Activated T-cell treated with anti-CD3 and anti-CD28 coated beads, Interleukin-2, amount 50 U/mL, for 1 hour (primary cell): ENCODE results near the gene SEPTIN12.

Experiments used
- DNase-seq: peaks from one replicate; pipeline ENCODE4 v3.0.0-alpha.2; 2020

SEPTIN12 gene

DNA sequence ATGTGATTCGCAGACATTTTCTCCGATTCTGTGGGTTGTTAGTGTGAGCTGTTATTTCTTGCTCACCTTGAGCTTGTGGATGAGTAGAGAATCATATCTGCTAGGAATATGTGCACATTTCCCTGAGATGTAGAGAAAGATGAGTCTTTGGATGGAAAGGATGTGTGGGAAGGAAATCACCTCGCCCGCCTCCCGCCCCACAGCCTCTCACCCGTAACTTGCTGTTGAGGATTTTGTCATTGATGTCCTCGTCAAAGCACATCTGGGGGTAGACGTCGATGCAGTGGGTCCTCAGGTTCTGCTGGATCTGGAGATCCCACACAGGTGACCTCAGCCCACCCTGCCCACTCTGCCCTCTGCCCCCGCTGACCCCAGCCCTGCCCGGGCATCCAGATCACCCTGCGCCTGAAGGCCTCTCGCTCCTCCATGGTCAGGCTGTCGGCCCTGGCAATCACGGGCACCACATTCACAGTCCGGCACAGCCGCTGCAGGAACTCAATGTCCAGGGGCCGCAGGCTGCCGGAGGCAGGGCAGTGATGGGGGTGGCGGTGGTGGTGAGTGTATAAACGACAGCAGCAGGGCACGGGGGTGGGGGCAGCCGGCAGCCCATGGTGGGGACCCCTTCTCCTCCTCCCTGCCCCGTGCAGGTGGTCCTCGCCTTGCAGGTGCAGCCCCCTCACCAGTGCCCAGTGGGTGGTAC lies 4.7 kb downstream of the SEPTIN12 start:
- no peak for DNase-seq

DNA sequence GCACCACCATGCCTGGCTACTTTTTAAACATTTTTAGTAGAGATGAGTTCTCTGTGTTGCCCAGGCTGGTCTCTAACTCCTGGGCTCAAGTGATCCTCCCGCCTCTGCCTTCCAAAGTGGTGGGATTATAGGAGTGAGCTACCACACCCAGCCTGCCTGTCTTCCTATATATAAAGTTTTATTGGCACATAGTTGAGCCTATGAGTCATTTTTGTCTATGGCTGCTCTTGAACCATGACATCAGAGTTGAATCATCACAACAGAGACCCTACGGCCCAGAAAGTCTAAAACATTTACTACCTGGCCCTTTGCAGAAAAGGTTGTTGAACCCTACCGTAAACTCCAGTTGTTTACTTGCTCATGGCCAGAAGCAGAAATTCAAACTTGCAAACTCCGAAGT lies 7.9 kb downstream of the SEPTIN12 start:
- no peak for DNase-seq

DNA sequence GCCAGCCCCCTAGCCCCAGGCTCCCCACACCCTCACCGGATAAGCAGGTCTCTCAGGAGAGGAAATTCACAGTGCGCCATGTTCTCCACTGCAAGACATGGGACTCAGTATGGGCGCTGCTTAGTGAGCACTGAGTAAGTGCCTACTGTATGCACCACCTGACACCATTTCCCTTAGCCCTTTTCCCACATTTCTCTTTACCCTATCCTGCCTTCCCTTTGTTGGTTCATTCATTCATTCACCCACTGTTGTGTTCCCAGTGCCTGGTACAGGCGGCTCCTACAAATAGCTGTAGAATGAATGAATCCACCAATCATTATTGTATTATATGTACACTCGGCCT lies 10.1 kb downstream of the SEPTIN12 start:
- DNase-seq: no peak

DNA sequence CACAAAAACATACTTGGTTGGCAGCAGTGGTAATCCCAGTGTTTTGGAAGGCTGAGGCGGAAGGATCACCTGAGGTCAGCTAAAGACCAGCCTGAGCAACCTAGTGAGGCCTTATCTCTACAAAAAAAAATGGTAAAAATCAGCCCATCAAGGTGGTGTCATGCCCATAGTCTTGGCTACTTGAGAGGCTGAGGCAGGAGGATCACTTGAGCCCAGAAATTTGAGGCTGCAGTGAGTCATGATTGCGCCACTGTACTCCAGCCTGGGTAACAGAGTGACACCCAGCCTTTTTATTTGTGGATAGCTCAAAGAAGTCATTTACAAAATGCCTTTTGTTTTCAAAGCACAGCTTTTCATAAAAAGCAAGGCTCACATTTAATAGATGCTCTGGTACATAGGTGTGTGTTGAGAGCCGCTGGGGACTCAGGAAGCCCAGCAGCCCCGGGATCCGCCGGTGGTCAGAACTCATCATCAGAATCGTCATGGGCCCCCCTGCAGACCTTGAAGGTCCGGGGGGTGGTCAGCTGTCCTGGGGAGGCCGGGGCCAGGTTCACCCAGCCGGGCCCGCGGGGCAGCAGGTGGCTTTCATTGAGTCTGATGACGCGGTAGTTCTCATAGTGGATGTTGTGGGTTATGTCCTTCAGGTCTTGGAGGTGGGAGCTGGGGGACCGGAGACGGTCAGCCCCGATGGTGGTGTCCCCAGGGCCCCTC lies 10.7 kb downstream of the SEPTIN12 start:
- DNase-seq: no peak

DNA sequence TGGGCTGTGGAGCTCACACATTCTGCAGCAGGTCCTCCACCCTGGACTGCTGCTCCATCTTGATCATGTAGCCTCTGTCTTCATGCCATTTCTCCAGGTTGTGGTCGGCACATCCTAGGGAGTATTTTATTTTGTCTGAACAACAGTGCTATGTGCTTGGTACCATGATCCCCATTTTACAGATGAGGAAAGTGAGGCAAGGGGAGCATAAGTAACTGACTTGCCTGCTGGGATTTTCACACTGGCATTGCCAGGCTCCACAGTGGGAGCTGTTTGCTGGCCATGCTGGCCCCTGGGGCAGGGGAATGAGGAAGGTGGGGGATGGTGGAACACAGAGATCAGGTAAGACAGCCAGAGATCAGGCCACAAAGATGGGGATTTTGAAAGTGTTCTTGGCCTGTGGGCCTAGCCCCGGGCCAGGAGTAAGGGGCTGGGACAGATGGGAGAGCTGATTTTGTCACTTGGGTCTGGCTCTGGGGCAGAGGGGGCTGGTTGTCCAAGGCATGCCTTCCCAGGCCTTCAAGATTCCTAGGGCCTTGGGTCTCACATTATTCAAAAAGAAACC lies 11.9 kb downstream of the SEPTIN12 start:
- no peak for DNase-seq

DNA sequence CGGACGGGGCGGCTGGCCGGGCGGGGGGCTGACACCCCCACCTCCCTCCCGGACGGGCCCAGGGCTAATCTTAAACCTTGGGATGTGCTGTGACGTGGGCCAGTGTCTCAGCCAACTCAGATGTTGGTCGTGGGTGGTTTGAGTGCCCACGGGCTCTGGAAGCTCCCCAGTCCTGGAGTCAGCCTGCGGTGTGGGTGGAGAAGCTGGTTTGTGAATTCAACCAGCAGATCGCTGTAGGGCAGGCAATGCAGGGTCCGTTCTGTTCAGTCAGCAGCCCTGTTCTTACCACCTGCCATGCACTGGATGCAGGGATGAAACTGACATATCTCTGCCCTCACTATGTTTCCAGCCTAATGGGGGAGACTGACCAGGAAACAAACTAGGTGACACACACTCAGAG lies 13.1 kb downstream of the SEPTIN12 start:
- no peak for DNase-seq

DNA sequence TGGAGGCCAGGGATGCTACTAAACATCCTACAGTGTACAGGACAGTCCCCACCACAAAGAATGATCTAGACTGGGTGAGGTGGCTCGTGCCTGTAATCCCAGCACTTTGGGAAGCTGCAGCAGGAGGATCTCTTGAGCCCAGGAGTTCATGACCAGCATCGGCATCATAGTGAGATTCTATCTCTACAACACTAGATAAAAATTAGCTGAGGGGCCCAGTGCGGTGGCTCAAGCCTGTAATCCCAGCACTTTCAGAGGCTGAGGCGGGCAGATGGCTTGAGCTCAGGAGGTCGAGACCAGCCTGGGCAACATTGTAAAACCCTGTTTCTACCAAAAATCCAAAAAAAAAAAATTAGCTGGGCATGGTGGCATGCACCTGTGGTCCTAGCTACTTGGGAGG lies 15.8 kb downstream of the SEPTIN12 start:
- DNase-seq: no peak

DNA sequence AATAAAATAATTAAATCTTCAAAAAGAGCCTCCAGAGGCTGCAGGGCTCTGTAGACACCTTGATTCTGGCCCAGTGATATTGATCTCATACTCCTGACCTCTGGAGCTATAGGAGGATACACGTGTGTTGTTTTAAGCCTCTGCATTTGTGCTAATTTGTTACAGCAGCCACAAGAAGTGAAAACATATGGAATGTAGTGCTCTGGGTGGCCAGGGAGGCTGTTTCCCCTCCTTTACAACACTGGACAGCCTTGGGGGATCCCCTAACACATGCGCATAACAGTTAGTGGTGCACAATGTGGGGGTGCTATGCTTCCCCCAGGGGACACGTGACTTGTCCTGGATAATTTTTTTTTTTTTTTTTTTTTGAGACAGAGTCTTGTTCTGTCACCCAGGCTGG lies 16.5 kb downstream of the SEPTIN12 start:
- no peak for DNase-seq

DNA sequence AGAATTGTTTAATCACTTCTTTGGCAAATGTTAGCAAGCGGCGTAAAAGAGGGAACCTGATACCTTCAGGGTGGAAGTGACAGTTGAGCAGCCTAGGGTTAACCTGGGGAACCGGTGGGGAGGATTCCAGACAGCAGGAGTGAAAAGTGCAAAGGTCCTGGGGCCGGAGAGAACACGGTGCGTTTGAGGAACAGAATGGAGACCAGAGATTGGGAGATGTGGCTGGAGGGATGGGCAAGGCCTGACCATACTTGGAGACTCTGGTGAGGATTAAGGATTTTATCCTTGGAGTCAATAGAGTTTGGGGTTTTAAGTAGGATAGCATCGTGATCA lies 18.9 kb downstream of the SEPTIN12 start:
- DNase-seq: no peak

DNA sequence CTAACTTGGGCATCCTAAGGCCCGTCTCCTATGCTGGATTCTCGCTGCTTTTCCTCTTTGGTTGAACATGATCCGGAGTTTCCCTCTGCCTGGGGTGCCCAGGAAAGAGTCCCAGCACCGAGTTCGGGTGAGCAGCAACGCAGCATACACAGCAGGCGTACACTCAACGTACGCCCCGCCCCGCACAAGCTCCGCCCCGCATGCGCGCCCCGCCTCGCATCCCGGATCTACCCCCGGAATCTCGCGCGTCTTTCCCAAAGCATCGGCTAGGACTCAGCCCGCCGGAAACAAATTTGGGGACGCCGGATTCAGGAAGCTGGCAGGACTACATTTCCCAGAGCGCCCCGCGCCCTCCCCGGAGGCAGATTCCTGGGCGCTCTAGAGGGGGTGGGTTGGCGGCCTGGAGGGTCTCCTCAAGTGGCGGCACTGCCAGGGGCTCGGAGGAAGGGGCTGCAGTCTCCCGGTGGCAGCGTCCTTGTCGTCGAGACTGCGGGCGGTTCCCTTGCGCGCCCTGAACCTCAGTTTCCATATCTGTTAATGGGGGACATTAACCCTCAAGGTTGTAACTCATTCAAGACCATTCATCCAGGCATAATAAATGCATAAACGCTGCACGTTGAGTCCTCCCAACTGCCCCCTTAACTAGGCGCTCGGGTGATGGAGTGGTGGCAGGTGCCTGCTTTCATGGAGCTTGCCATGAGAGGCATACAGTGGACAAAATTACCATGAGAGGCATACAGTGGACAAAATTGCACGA lies 19.4 kb downstream of the SEPTIN12 start:
- DNase-seq: peak; percentile 83

DNA sequence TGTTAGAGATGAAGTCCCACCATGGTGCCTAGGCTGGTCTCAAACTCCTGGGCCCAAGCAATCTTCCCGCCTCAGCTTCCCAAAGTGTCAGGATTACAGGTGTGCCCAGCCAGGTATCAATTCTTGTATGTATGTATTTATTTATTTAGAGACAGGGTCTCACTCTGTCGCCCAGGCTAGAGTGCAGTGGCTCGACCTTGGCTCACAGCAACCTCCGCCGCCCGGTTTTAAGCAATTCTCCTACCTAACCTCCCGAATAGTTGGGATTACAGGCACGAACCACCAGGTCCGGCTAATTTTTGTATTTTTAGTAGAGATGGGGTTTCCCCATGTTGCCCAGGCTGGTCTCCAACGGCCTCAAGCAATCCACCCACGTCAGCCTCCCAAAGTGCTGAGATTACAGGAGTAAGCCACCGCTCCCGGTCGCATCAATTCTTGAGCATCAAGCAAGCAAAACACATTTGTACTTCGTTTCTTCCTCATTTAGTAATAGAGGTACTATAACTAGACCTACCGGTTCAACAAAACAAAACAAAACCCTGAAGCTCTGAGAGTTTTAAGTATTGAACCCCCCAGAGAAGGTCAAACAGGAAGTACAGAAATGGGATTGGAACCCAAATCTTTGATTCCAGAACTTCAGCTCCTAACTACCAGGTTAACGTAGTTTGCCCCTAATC lies 20.1 kb downstream of the SEPTIN12 start:
- DNase-seq: no peak

DNA sequence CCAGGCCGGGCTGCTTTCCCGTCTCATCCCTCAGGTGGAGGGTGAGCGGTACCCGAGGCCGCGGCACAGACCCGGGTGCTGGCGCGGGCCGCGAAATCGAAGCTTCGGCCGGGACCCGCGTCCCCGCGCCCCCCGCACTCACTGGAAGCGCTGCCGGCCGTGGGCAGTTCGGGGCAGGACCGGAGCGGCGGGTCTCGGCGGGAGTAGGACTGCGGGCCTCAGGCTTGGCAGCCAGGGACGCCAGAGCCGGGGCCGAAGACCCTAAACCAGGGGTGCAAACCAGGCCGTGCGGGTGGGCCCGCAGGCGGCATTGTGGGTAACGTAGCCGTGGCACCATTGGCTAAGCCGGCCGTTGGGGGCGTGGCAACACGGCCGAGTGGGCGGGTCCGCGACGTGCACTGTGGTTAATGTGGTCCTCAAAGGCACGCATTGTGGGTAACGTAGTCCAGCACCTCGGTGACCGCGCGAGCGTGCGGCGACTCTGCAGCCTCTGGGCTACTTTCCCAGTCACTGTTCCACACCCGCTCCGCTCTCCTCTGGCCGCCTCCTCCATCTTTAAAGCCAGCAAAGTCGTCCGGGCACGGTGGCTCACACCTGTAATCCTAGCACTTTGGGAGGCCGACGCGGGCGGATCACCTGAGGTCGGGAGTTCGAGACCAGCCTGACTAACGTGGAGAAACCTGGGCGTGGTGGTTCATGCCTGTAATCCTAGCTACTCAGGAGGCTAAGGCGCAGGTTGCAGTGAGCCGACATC lies 21.1 kb downstream of the SEPTIN12 start, which contains the start of gene ZNF500:
Gene ZNF500 (minus strand): TSS at position 288 of the 754 bp plus-strand sequence. CDS start 1,184 bp downstream, outside the sequence.
- DNase-seq: peak; percentile 99

DNA sequence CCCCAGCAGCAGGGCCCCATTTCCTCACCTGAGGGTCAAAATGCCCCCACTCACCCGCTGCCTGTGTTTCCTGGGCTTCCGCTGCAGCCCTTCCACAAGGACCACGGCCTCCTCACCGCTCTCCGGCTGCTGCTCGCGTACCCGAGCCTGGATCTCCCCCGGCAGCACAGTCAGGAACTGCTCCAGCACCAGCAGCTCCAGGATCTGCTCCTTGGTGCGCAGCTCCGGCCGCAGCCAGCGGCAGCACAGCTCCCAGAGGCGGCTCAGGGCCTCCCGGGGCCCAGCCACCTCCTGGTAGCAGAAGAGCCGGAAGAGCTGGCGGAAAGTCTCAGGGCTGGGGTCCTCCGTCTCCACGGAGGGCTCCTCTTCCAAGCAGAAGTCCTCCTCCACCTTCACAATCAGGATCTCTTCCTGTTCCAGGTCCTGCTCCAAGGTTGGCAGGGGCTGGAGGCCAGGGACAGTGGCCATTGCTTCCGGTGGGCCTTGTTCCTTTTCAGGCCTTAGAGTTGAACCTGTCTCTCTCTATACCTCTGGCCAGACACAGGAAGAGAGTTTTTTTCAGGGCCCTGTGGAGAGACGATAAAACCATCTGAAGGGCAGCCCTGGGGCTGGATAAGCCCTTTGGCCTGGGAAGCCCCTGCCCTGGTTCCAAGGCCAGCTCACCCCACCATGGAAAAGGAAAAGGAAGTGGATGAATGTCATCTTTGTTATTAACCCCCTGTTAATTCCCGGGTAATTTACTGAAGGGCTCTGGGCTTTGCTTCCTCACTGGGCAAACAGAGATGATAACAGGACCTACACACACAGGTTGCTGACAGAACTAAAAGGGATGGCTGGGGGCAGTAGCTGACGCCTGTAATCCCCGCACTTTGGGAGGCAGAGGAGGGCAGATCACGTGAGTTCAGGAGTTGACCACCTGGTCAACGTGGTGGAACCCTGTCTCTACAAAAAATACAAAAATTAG lies 22.4 kb downstream of the SEPTIN12 start:
- DNase-seq: no peak

DNA sequence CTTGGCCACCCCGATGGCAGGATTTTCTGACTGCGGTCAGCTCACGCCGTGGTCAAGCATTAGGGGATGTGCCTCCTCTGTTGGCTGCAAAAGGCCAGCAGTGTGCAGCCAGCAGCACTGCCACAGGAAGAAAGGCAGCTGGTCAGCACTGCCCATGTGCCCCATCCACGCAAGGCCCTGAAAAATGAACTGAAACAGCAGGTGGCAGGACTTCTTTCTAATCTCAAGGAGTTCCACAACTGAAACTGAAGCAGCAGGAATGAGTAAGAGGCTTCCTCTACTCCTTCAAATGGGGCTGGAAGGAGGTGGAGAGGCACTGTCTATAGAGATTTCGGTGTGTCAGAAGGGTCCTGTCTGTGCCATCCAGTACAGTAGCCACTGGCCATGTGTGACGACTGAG lies 24.4 kb downstream of the SEPTIN12 start:
- DNase-seq: no peak

DNA sequence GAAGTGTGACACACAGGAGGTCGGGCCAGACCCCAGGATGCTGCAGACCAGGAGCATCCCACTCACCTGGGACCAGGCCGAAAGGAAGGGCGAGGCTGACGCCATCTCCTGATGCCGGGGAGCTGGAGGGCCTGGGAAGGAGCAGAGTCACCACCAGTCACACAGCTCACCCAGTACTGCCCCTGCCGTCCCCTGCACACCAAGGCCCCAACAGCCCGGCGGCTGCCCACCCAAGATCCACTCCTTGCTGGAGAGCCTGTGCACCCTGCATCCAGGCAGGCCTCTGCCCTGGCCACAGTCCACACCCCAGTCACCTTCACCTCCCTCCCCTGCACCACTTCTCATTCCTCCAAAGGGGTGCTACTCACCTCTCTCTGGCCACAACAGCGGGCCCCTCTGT lies 25.9 kb downstream of the SEPTIN12 start:
- DNase-seq: no peak

DNA sequence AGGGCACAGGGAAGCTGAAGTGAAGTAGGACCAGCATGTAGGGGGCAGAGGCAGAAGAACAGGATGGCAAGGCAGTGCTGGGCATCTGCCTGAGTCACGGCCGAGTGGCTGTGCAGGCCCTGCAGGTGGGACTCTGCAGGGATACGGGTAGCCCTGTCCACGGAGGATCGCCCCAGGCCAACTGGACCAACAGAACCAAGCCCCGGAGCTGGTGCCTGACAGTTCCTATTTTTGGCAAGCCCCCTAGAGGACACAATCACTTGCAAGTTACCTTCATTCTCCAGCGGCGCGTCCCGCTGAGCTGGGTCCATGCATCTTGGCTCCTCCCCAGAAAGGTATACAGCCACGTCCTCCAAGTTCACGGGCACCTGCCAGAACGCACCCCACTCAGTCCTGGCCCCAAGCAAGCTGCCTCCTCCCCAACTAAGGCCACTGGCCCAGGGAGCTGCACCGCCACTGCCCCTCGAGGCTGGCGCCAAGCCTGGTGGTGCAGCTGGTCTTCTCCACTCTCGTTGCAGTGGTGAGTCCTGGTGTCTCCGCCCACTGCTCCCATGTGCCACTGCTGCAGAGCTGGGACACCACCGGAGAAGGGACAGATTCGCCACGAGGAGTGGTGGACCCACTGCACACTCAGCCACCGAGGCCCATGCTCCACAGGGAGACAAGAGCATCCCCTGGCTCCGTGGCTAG lies 27.8 kb downstream of the SEPTIN12 start:
- no peak for DNase-seq

DNA sequence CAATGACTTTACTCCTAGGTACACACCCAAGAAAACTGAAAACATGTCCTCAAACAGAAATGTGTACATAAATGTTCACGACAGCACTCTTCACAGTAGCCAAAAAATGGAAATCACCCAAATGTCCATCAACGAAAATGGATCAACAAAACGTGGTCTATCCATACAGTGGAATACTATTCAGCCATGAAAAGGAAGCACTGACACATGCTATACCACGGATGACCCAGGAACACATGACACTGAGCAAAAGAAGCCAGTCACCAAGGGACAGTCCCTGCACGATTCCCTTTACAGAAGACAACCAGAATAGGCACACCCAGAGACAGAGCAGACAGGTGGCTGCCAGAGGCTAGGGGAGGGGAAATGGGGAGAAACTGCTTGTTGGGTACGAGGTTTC lies 32.5 kb downstream of the SEPTIN12 start:
- DNase-seq: no peak

DNA sequence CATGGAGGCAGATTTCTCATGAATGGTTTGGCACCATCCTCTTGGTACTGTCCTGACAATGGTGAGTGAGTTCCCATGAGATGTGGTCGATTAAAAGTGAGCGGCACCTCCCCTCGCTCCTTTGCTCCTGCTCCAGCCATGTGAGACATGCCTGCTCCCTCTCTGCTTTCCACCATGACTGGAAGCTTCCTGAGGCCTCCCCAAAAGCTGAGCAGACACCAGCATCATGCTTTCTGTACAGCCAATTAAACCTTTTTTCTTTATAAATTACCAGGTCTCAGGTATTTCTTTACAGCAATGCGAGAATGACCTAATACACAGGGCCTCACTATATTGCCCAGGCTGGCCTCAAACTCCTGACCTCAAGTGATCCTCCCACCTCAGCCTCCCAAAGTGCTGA lies 33.3 kb downstream of the SEPTIN12 start:
- no peak for DNase-seq

DNA sequence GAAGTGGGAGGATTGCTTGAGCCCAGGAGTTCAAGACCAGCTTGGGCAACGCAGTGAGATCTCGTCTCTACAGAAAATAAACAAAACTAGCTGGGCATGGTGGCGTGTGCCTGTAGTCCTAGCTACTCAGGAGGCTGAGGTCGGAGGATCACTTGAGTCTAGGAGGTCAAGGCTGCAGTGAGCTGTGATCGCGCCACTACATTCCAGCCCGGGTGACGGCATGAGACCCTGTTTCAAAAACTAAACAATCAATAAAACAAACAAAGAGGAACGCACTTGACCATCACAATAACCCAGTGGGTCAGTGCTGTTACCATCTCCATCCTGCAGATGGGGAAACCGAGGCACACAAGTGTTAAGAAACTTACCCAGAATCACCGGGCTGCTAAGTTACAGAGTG lies 34.9 kb downstream of the SEPTIN12 start:
- DNase-seq: no peak

DNA sequence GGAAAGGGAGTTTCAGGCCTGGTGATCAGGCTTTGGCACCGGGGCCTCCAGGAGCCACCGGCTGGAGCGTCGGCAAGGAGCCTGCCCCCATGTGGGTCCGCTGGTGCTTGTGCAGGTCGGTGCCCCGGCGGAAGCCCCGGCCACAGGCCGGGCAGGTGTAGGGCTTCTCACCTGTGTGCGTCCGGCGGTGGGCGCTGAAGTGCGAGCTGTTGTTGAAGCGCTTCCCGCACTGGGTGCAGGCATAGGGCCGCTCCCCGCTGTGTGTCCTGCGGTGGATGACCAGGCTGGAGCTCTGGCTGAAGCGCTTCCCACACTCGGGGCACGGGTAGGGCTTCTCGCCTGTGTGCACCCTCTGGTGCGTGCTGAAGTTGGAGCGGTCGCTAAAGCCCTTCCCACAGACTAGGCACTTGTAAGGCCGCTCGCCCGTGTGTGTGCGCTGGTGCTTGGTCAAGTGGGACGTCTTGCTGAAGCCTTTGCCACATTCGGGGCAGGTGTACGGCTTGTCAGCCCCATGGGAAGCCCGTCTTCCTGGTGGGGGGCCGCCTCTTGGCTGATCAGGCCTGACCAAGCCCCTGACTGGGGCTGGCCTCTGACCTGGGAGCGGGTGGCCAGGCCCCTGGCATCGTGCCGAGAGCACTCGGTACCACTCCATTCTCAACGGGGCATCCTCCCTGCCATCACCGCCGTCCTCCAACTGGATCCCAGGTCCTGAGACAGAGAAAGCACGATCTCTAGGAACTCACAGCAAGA lies 35.6 kb downstream of the SEPTIN12 start:
- no peak for DNase-seq
